Peyer's patch (tissue), 4 donors: ENCODE data around the gene PGM2.

Experiments used
- CTCF ChIP-seq, 6 experiments: fragments of 450-650 bp in 4 of 6; fragments of 200-600 bp in 2 of 6; sonication (generic) in 1 of 6; IDR thresholded peaks; one replicate each; pipeline ENCODE4 v1.5.1; 2017 to 2019; ENCODE audit warnings: antibody characterized with exemption in 6 of 6, mild to moderate bottlenecking in 3 of 6, moderate library complexity in 1 of 6
- POLR2A ChIP-seq, 2 donors: fragments of 450-650 bp; IDR thresholded peaks; one replicate each; pipeline ENCODE4 v1.5.1; 2017; ENCODE audit warnings: antibody characterized with exemption in 2 of 2, mild to moderate bottlenecking in 2 of 2, moderate library complexity in 2 of 2

DNA sequence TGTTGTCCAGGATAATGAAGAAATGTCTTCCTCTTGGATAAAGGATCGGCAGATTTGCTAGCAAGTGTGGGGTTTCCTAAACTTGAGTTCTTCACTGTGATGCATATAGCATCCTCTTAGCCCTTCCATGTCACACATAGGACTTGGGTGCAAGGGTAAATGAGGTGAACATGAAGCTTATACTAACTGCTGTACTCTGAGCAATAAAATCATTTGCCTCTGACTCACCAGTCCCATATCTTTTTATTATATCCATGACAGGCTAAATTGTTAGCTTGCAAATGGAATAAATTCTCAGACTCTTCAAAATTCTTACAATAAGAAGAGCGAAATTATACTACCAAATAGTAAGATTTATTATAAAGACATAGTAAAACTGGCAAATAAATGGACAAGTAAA lies 49.7 kb downstream of the PGM2 start:
- TF ChIP-seq CTCF (IDR thresholded peaks at IDR 0.05) (no peak), POLR2A (IDR thresholded peaks at IDR 0.05) (no peak)
